Ishikawa (cell line): Measurements from ENCODE around the gene SSTR3.

Experiments
- CEBPB ChIP-seq: IDR thresholded peaks from 2 replicates; pipeline ENCODE4 v1.6.1; 2012
- CREB1 ChIP-seq: IDR thresholded peaks from 2 replicates; pipeline ENCODE4 v1.6.1; 2012; ENCODE audit warnings: low read depth
- EGR1 ChIP-seq: IDR thresholded peaks from 2 replicates; pipeline ENCODE4 v1.6.1; 2012
- EP300 ChIP-seq: IDR thresholded peaks from 2 replicates; pipeline ENCODE4 v1.6.1; 2012; ENCODE audit warnings: borderline replicate concordance
- RAD21 ChIP-seq: IDR thresholded peaks from 2 replicates; pipeline ENCODE4 v1.6.1; 2012; ENCODE audit warnings: low read depth
- YY1 ChIP-seq: IDR thresholded peaks from 2 replicates; pipeline ENCODE4 v1.6.1; 2012; ENCODE audit warnings: low read depth
- TF ChIP-seq, protein P1 (sequence below): IDR thresholded peaks from 2 replicates; pipeline ENCODE4 v1.6.1; 2012

- TF ChIP-seq RAD21 (no peak), YY1 (no peak), EGR1 (no peak), CEBPB (no peak), EP300 (no peak), CREB1 (no peak)
- TF ChIP-seq, protein P1, sequence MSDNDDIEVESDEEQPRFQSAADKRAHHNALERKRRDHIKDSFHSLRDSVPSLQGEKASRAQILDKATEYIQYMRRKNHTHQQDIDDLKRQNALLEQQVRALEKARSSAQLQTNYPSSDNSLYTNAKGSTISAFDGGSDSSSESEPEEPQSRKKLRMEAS = no peak
These were observed 48.0 kb upstream of the SSTR3 start for GRCh38 chr22:37260155-37260795.
